H9 (cell line): ENCODE measurements around the gene MCCC1. TPM values are rescaled to one million over a fixed set of nuclear protein-coding genes. Genes with fewer than 3 reads are reported as not detected.

Experiments used
- DNase-seq: peaks from one replicate; pipeline ENCODE4 v3.0.0-alpha.2; 2017
- H2AFZ ChIP-seq: one replicate; pipeline ENCODE4 v1.6.1; 2013; ENCODE audit warnings: mild to moderate bottlenecking, low read length, control low read depth, moderate library complexity
- H2AK5ac ChIP-seq: 2 replicates; pipeline ENCODE4 v1.6.1; 2013; ENCODE audit warnings: low read length, control low read depth, mixed read lengths; ENCODE audit not compliant: insufficient read length
- H2BK120ac ChIP-seq: one replicate; pipeline ENCODE4 v1.6.1; 2013; ENCODE audit warnings: low read depth, mild to moderate bottlenecking, low read length, control low read depth, inconsistent platforms; ENCODE audit not compliant: poor library complexity, severe bottlenecking
- H2BK12ac ChIP-seq: 2 replicates; pipeline ENCODE4 v1.6.1; 2013; ENCODE audit warnings: low read length, control low read depth, mixed read lengths, low read depth; ENCODE audit not compliant: insufficient read length
- H2BK15ac ChIP-seq: 2 replicates; pipeline ENCODE4 v1.6.1; 2013; ENCODE audit warnings: low read depth, low read length, control low read depth
- H2BK20ac ChIP-seq: one replicate; pipeline ENCODE4 v1.6.1; 2013; ENCODE audit warnings: low read depth, mild to moderate bottlenecking, low read length, control low read depth, inconsistent platforms; ENCODE audit not compliant: poor library complexity, severe bottlenecking
- H2BK5ac ChIP-seq: 2 replicates; pipeline ENCODE4 v1.6.1; 2013; ENCODE audit warnings: low read length, control low read depth, mixed read lengths; ENCODE audit not compliant: insufficient read length
- H3K14ac ChIP-seq: 2 replicates; pipeline ENCODE4 v1.6.1; 2013; ENCODE audit warnings: low read length, control low read depth; ENCODE audit not compliant: insufficient read depth
- H3K18ac ChIP-seq: 2 replicates; pipeline ENCODE4 v1.6.1; 2013; ENCODE audit warnings: low read depth, mild to moderate bottlenecking, mixed read lengths, low read length, control low read depth; ENCODE audit not compliant: insufficient read length
- H3K23ac ChIP-seq: 2 replicates; pipeline ENCODE4 v1.6.1; 2013; ENCODE audit warnings: low read length, control low read depth, mixed read lengths, low read depth; ENCODE audit not compliant: insufficient read length
- H3K23me2 ChIP-seq: 2 replicates; pipeline ENCODE4 v1.6.1; 2013; ENCODE audit warnings: low read depth, mild to moderate bottlenecking, mixed read lengths, low read length, control low read depth; ENCODE audit not compliant: insufficient read length, poor library complexity, severe bottlenecking
- H3K27ac ChIP-seq: 2 replicates; pipeline ENCODE4 v1.5.1; 2013; ENCODE audit warnings: low read length, control low read depth, mixed read lengths, low read depth; ENCODE audit not compliant: insufficient read length
- H3K27me3 ChIP-seq: 2 replicates; pipeline ENCODE4 v1.6.1; 2013; ENCODE audit warnings: low read length, control low read depth, inconsistent platforms; ENCODE audit not compliant: insufficient read depth
- H3K4ac ChIP-seq: 2 replicates; pipeline ENCODE4 v1.6.1; 2013; ENCODE audit warnings: low read depth, mild to moderate bottlenecking, control low read depth, inconsistent platforms, low read length, moderate library complexity
- H3K4me1 ChIP-seq: 2 replicates; pipeline ENCODE4 v1.6.1; 2013; ENCODE audit warnings: low read length, control low read depth, inconsistent platforms; ENCODE audit not compliant: insufficient read depth
- H3K4me2 ChIP-seq: 2 replicates; pipeline ENCODE4 v1.6.1; 2013; ENCODE audit warnings: low read length, control low read depth, mixed read lengths; ENCODE audit not compliant: insufficient read length, insufficient read depth
- H3K56ac ChIP-seq: 2 replicates; pipeline ENCODE4 v1.6.1; 2013; ENCODE audit warnings: low read depth, mild to moderate bottlenecking, mixed read lengths, low read length, control low read depth; ENCODE audit not compliant: insufficient read length
- H3K79me1 ChIP-seq: 2 replicates; pipeline ENCODE4 v1.6.1; 2013; ENCODE audit warnings: low read depth, mild to moderate bottlenecking, moderate library complexity, low read length, control low read depth, inconsistent platforms; ENCODE audit not compliant: insufficient read depth, poor library complexity, severe bottlenecking
- H3K79me2 ChIP-seq: 2 replicates; pipeline ENCODE4 v1.6.1; 2013; ENCODE audit warnings: low read length, control low read depth, inconsistent platforms; ENCODE audit not compliant: insufficient read depth
- H3K9ac ChIP-seq: 2 replicates; pipeline ENCODE4 v1.6.1; 2013; ENCODE audit warnings: low read length, control low read depth, mixed read lengths; ENCODE audit not compliant: insufficient read length; ENCODE audit errors: extremely low read depth
- H3K9me3 ChIP-seq: one replicate; pipeline ENCODE4 v1.6.1; 2013; ENCODE audit warnings: low read depth, low read length, inconsistent platforms; ENCODE audit not compliant: control insufficient read depth
- H3T11ph ChIP-seq: one replicate; pipeline ENCODE4 v1.6.1; 2013; ENCODE audit warnings: mild to moderate bottlenecking, low read length, control low read depth, inconsistent platforms
- H4K20me1 ChIP-seq: one replicate; pipeline ENCODE4 v1.6.1; 2013; ENCODE audit not compliant: control insufficient read depth, insufficient read length, insufficient read depth
- H4K5ac ChIP-seq: 2 replicates; pipeline ENCODE4 v1.6.1; 2013; ENCODE audit warnings: low read depth, mild to moderate bottlenecking, mixed read lengths, low read length, control low read depth; ENCODE audit not compliant: insufficient read length
- H4K8ac ChIP-seq: replicated peaks from 2 replicates; pipeline ENCODE4 v1.6.1; 2013; ENCODE audit warnings: low read length, control low read depth, mixed read lengths, low read depth; ENCODE audit not compliant: insufficient read length
- H4K91ac ChIP-seq: 2 replicates; pipeline ENCODE4 v1.6.1; 2013; ENCODE audit warnings: low read depth, mild to moderate bottlenecking, moderate library complexity, mixed read lengths, low read length, control low read depth; ENCODE audit not compliant: insufficient read length
- H3K27ac Mint-ChIP-seq, 3 experiments: 2 replicates in 2 of 3; 3 replicates in 1 of 3; pipeline ENCODE4 v1.8.0; 2020 to 2021; ENCODE audit warnings: mixed read lengths in 3 of 3, mild to moderate bottlenecking in 1 of 3, moderate library complexity in 1 of 3
- H3K27me3 Mint-ChIP-seq: 2 replicates; pipeline ENCODE4 v1.8.0; 2021; ENCODE audit warnings: low read depth, mild to moderate bottlenecking, moderate library complexity, mixed read lengths
- H3K36me3 Mint-ChIP-seq, 3 experiments: 2 replicates in 2 of 3; 3 replicates in 1 of 3; pipeline ENCODE4 v1.8.0; 2020 to 2021; ENCODE audit warnings: low read depth in 3 of 3, mixed read lengths in 3 of 3; ENCODE audit not compliant: insufficient read depth in 1 of 3
- H3K4me1 Mint-ChIP-seq, 2 experiments: 2 replicates each; pipeline ENCODE4 v1.8.0; 2020; ENCODE audit warnings: mixed read lengths in 2 of 2
- H3K4me3 Mint-ChIP-seq, 2 experiments: 2 replicates in 1 of 2; 3 replicates in 1 of 2; pipeline ENCODE4 v1.8.0; 2020 to 2021; ENCODE audit warnings: mild to moderate bottlenecking in 2 of 2, mixed read lengths in 2 of 2, moderate library complexity in 1 of 2
- H3K9me3 Mint-ChIP-seq, 2 experiments: 2 replicates in 1 of 2; 3 replicates in 1 of 2; pipeline ENCODE4 v1.8.0; 2020; ENCODE audit warnings: mild to moderate bottlenecking in 2 of 2, mixed read lengths in 2 of 2, moderate library complexity in 1 of 2
- CTCF ChIP-seq: fragments of 200-600 bp; sonication (generic); conservative IDR thresholded peaks from 3 replicates; pipeline ENCODE4 v1.8.0; 2021; ENCODE audit warnings: antibody characterized with exemption, mild to moderate bottlenecking
- total RNA-seq: library from RNA; stranded (reverse); gene quantifications from 2 replicates; pipeline ENCODE4 v1.2.1, GENCODE V29; 2021

The MCCC1 gene
- total RNA-seq, 1 experiment from 2014 or later = 18.3 TPM

- H3K4me3 Mint-ChIP-seq = no peak overlapping the region
- peaks cover 7% of the 10 kb centered on the region; the same call in 1 of the 2 replicates for H3K4me1 ChIP-seq
- no peak overlapping the region for H3K56ac ChIP-seq
- no peak overlapping the region for H4K8ac ChIP-seq
- no peaks in the 10 kb centered on the region for H3K27me3 ChIP-seq
- H3K23me2 ChIP-seq = no peaks in the 10 kb centered on the region
- H4K91ac ChIP-seq = no peak overlapping the region
- H3K14ac ChIP-seq = no peak overlapping the region
- TF ChIP-seq CTCF = no peak
- H2BK20ac ChIP-seq = no peak overlapping the region
- no peak overlapping the region; a peak in 1 of 7 replicates for H3K27ac Mint-ChIP-seq
- no peak overlapping the region for H3K27ac ChIP-seq
- no peak overlapping the region for H2BK5ac ChIP-seq
- H3K9ac ChIP-seq = no peak overlapping the region
- no peak overlapping the region for H3K23ac ChIP-seq
- H3T11ph ChIP-seq = no peak overlapping the region
- no peaks in the 10 kb centered on the region for H4K20me1 ChIP-seq
- peaks cover 25 to 30% of the 10 kb centered on the region in 2 experiments for H3K4me1 Mint-ChIP-seq
- no peak overlapping the region for H4K5ac ChIP-seq
- H2BK12ac ChIP-seq = no peak overlapping the region
- no peaks in the 10 kb centered on the region for H3K79me1 ChIP-seq
- no peak overlapping the region for H2AFZ ChIP-seq
- H3K4ac ChIP-seq = no peak overlapping the region
- no peaks in the 10 kb centered on the region for H3K9me3 Mint-ChIP-seq
- H2BK120ac ChIP-seq = no peak overlapping the region
- H2AK5ac ChIP-seq = no peak overlapping the region
- no peak overlapping the region for H2BK15ac ChIP-seq
- no peaks in the 10 kb centered on the region for H3K9me3 ChIP-seq
- H3K27me3 Mint-ChIP-seq = no peaks in the 10 kb centered on the region
- H3K79me2 ChIP-seq = no peaks in the 10 kb centered on the region
- peaks cover 0 to under 1% (median 0%) of the 10 kb centered on the region in 3 experiments; a peak in 1 of 7 replicates for H3K36me3 Mint-ChIP-seq
- no peak overlapping the region for H3K4me2 ChIP-seq
- no peak overlapping the region for H3K18ac ChIP-seq
- no peak for DNase-seq
Observed at GRCh38 chr3:183008800-183009199, 90.5 kb downstream of the MCCC1 start.
